GM23338 (cell line): Measurements from ENCODE around the gene QKI.

Experiments used
- CREB1 ChIP-seq: fragments of 250-450 bp; sonication (Bioruptor Pico); IDR thresholded peaks from 2 replicates; pipeline ENCODE4 v1.5.0; 2020; ENCODE audit warnings: low read depth, mild to moderate bottlenecking, moderate library complexity
- CTCF ChIP-seq, 2 experiments: fragments of 200-600 bp in 1 of 2; sonication (generic) in 1 of 2; conservative IDR thresholded peaks; 2 replicates each; pipeline versions ENCODE4 v1.5.1 to v1.6.1; 2016 to 2017; ENCODE audit warnings: antibody characterized with exemption in 2 of 2, low read depth in 2 of 2, mild to moderate bottlenecking in 2 of 2, moderate library complexity in 1 of 2
- ETS1 ChIP-seq: IDR thresholded peaks from 2 replicates; pipeline ENCODE4 v1.6.1; 2016; ENCODE audit warnings: antibody characterized with exemption
- EZH2 ChIP-seq: fragments of 200-600 bp; sonication (generic); IDR thresholded peaks from one replicate; pipeline ENCODE4 v1.8.0; 2017; ENCODE audit warnings: antibody characterized with exemption, mild to moderate bottlenecking, low read depth; ENCODE audit not compliant: unreplicated experiment
- EZH2phosphoT487 ChIP-seq: fragments of 200-600 bp; sonication (generic); IDR thresholded peaks from one replicate; pipeline ENCODE4 v1.8.1; 2018; ENCODE audit warnings: antibody characterized with exemption; ENCODE audit not compliant: unreplicated experiment
- JUNB ChIP-seq: IDR thresholded peaks from one replicate; pipeline ENCODE4 v1.6.1; 2016; ENCODE audit warnings: antibody characterized with exemption; ENCODE audit not compliant: unreplicated experiment
- NANOG ChIP-seq: IDR thresholded peaks from 2 replicates; pipeline ENCODE4 v1.6.1; 2016; ENCODE audit warnings: antibody characterized with exemption, borderline replicate concordance
- POLR2AphosphoS5 ChIP-seq: IDR thresholded peaks from 2 replicates; pipeline ENCODE4 v1.6.1; 2016; ENCODE audit warnings: antibody characterized with exemption, low read depth
- REST ChIP-seq: IDR thresholded peaks from one replicate; pipeline ENCODE4 v1.6.1; 2018; ENCODE audit warnings: antibody characterized with exemption; ENCODE audit not compliant: unreplicated experiment
- STAT1 ChIP-seq: IDR thresholded peaks from one replicate; pipeline ENCODE4 v1.6.1; 2016; ENCODE audit warnings: antibody characterized with exemption; ENCODE audit not compliant: unreplicated experiment
- ZNF114 ChIP-seq: fragments of 250-450 bp; sonication (Bioruptor Pico); IDR thresholded peaks from 2 replicates; pipeline ENCODE4 v1.5.0; 2020; ENCODE audit warnings: mild to moderate bottlenecking, moderate library complexity
- ZNF331 ChIP-seq: fragments of 250-450 bp; sonication (Bioruptor Pico); IDR thresholded peaks from 2 replicates; pipeline ENCODE4 v1.5.0; 2020; ENCODE audit warnings: low read depth, mild to moderate bottlenecking, moderate library complexity
- ZNF462 ChIP-seq: fragments of 250-450 bp; sonication (Bioruptor Pico); IDR thresholded peaks from 2 replicates; pipeline ENCODE4 v1.5.0; 2020; ENCODE audit warnings: mild to moderate bottlenecking, moderate library complexity

GRCh38 chr6:163602851-163603250, 188.3 kb downstream of the QKI start:
- no peak for TF ChIP-seq REST
- no peak for TF ChIP-seq CTCF (conservative IDR thresholded peaks at IDR 0.05; ENCODE audit: low read depth in 2 of 2)
- no peak for TF ChIP-seq POLR2AphosphoS5
- TF ChIP-seq JUNB, result no peak
- no peak for TF ChIP-seq CREB1 (CRISPR knock-in tag)
- no peak for TF ChIP-seq EZH2phosphoT487
- no peak for TF ChIP-seq EZH2
- no peak for TF ChIP-seq STAT1
- TF ChIP-seq NANOG, result no peak
- TF ChIP-seq ETS1, result no peak
- no peak for TF ChIP-seq ZNF331 (CRISPR knock-in tag)
- no peak for TF ChIP-seq ZNF114
- TF ChIP-seq ZNF462 (CRISPR knock-in tag), result no peak
